Peyer's patch (tissue), 4 donors: Measurements from ENCODE around the gene TBC1D9B. TPM values are rescaled to one million over a fixed set of nuclear protein-coding genes. Genes with fewer than 3 reads are reported as not detected.

Experiments used
- DNase-seq, 3 donors: peaks; one replicate each; pipeline ENCODE4 v3.0.0-alpha.2; 2017 to 2019
- H3K27ac ChIP-seq, 4 donors: fragments of 200-600 bp; sonication (generic); one replicate each; pipeline ENCODE4 v1.5.1; 2016 to 2019
- H3K27me3 ChIP-seq, 2 donors: fragments of 200-600 bp; sonication (generic); one replicate each; pipeline ENCODE4 v1.5.1; 2019
- H3K36me3 ChIP-seq, 3 donors: fragments of 200-600 bp; sonication (generic); one replicate each; pipeline ENCODE4 v1.5.1; 2016 to 2019
- H3K4me1 ChIP-seq, 4 donors: fragments of 200-600 bp; sonication (generic); one replicate each; pipeline ENCODE4 v1.5.1; 2016 to 2019
- H3K4me3 ChIP-seq, 4 donors: fragments of 200-600 bp; sonication (generic); 1 replicate in 3 of 4; 2 replicates in 1 of 4; pipeline ENCODE4 v1.5.1; 2016 to 2019; ENCODE audit warnings: mild to moderate bottlenecking in 1 of 4
- H3K9me3 ChIP-seq, 4 donors: fragments of 200-600 bp; sonication (generic); one replicate each; pipeline ENCODE4 v1.5.1; 2016 to 2019; ENCODE audit warnings: mild to moderate bottlenecking in 1 of 4
- POLR2A ChIP-seq, 2 donors: fragments of 450-650 bp; IDR thresholded peaks; one replicate each; pipeline ENCODE4 v1.5.1; 2017; ENCODE audit warnings: antibody characterized with exemption in 2 of 2, mild to moderate bottlenecking in 2 of 2, moderate library complexity in 2 of 2
- total RNA-seq, 4 donors: library from RNA; depleted of rRNA; stranded (reverse); fragments of >200 nt; gene quantifications; one replicate each; pipeline ENCODE4 v1.1.0, GENCODE V29; 2016
- TF ChIP-seq, protein P1 (sequence below), 6 experiments: fragments of 450-650 bp in 4 of 6; fragments of 200-600 bp in 2 of 6; sonication (generic) in 1 of 6; IDR thresholded peaks; one replicate each; pipeline ENCODE4 v1.5.1; 2017 to 2019; ENCODE audit warnings: antibody characterized with exemption in 6 of 6, mild to moderate bottlenecking in 3 of 6, moderate library complexity in 1 of 6

TBC1D9B gene
- total RNA-seq, 4 donors from 2014 or later, result 89.7 to 281 (median 186) TPM

DNA sequence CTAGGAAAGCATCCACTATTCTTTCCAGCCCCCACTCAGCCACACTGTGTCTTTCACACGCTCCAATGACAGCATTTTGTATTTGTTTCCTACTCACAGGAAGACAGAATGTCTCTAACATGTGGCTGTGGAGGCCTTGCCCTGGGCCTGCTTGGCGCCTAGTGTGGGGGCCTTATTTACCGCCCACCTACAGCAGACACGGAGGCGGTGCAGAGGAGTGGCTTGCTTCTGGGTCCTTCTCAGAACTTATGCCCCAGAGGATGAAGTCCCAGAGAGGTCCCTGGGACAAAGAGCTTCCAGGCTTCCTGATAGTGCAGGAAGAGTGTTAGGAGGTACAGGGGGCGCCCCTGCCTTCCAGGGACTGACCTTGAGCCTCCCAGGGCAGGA lies 40.6 kb downstream of the TBC1D9B start:
- Histone ChIP-seq H3K4me1 (no peaks in the 10 kb centered on the region), H3K36me3 (peaks cover 0 to 74% (median 0%) of the 10 kb centered on the region in 3 donors), H3K27ac (no peak overlapping the region), H3K4me3 (no peak overlapping the region), H3K27me3 (no peaks in the 10 kb centered on the region), H3K9me3 (no peaks in the 10 kb centered on the region)
- no peak for TF ChIP-seq POLR2A (IDR thresholded peaks at IDR 0.05)
- TF ChIP-seq, protein P1, sequence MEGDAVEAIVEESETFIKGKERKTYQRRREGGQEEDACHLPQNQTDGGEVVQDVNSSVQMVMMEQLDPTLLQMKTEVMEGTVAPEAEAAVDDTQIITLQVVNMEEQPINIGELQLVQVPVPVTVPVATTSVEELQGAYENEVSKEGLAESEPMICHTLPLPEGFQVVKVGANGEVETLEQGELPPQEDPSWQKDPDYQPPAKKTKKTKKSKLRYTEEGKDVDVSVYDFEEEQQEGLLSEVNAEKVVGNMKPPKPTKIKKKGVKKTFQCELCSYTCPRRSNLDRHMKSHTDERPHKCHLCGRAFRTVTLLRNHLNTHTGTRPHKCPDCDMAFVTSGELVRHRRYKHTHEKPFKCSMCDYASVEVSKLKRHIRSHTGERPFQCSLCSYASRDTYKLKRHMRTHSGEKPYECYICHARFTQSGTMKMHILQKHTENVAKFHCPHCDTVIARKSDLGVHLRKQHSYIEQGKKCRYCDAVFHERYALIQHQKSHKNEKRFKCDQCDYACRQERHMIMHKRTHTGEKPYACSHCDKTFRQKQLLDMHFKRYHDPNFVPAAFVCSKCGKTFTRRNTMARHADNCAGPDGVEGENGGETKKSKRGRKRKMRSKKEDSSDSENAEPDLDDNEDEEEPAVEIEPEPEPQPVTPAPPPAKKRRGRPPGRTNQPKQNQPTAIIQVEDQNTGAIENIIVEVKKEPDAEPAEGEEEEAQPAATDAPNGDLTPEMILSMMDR (IDR thresholded peaks at IDR 0.05), result no peak
- peak in 1 of 3 donors; percentile 34 for DNase-seq

DNA sequence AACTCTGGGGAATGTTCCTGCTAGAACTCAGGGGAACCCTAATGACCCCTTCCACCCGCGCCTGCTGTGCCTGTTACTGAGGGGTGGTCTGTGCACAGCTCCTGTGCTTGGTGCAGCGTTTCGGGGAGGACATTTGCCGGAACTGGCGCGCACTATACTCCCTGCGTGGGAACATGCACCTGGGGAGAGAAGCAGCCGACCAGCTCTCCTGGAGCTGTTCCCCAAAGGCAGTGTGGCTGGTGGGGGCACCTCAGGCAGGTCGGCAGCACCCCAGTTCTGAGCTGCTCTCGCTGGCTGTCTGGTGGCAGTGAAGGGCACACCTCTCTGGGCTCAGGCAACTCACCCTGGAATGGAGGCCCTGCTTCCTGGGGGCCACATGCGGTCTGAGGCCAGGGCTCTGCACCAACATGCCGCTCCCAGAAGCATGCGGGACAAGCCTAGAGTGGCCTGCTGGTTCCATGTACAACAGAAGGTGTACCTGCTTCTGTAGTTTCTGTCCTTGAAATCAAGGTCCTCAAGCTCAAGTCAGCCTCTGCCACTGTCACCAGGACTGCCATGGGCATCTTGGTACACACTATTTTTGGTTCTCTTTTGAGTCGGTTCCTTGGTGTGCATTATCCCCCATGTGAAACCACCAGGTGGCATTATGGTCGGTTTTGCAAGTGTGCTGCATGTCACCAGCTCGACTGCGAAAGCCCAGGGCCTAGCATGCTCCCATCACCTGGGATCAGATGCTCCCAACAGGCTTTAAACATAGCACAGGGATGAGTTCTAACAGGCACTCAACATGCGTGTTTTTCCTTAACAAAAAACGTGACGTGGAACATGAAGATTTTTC lies 41.2 kb downstream of the TBC1D9B start:
- peak in 1 of 3 donors; percentile 36 for DNase-seq
- Histone ChIP-seq H3K27me3 (no peaks in the 10 kb centered on the region), H3K9me3 (no peaks in the 10 kb centered on the region), H3K36me3 (peaks cover 0 to 71% (median 0%) of the 10 kb centered on the region in 3 donors), H3K4me1 (no peaks in the 10 kb centered on the region), H3K4me3 (no peak overlapping the region), H3K27ac (no peak overlapping the region)
- TF ChIP-seq, protein P1 (IDR thresholded peaks at IDR 0.05), result no peak
- no peak for TF ChIP-seq POLR2A (IDR thresholded peaks at IDR 0.05)

DNA sequence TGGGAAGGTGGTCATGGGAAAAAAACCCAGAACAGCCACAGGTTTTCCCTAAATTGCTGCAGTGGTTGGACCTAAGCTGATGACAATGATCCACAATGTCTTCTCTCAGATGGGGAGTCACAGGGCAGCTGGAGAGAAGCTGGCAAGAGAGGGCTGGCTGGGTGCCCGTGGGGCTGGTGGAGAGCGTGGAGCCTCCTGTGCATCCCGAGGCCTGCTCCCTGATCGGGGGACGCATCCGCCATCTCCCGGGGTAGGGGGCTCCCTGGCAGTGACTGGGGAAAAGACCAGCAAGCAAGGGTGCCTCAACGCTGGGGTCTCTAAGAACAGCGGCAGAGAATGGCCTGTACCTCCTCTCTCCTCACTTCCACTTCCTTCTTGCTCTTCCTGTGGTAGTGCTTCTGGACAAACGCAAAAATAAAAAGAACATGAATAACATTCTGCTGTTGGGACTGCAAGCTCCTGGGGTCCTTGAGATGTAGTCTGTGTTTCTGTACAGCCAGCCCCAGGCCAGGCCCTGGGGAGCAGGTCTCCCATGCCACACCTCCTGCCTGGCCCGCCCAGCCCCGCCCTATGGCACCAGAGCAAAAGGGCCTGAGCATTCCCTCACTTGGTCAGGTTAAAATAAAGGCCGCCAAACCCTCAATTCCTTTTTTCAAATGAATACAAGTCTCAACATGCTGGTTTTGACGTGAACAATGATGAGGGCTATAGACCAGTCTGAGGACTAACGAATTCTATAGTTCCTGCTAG lies 42.0 kb downstream of the TBC1D9B start:
- DNase-seq, result peak in 1 of 3 donors; percentile 30
- Histone ChIP-seq H3K4me1 (no peaks in the 10 kb centered on the region), H3K36me3 (peaks cover 0 to 63% (median 0%) of the 10 kb centered on the region in 3 donors), H3K4me3 (no peak overlapping the region), H3K27ac (no peak overlapping the region), H3K27me3 (no peaks in the 10 kb centered on the region), H3K9me3 (no peaks in the 10 kb centered on the region)
- no peak for TF ChIP-seq POLR2A (IDR thresholded peaks at IDR 0.05)
- TF ChIP-seq, protein P1 (IDR thresholded peaks at IDR 0.05), result no peak

DNA sequence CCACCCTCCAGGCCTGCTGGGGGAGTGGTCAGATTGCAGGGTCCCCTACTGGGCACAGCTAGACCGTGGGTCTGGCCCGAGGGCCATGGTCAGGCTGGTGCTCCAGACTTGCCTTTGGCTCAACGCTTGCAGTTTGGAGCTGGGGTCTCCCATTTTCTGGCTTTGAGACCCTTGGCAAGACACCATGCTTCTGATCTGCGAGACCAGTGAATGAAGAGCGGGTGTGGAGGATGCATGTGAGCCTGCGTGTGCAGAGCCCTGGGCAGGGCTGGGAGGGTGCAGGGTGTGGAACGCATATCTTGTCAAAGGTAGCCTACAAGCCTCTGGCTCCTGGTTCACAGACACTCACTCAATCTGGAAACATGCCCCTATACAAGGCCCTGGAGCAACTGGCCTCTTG lies 43.0 kb downstream of the TBC1D9B start:
- Histone ChIP-seq H3K27me3 (no peaks in the 10 kb centered on the region), H3K36me3 (peaks cover 0 to 53% (median 0%) of the 10 kb centered on the region in 3 donors), H3K27ac (no peak overlapping the region), H3K9me3 (no peaks in the 10 kb centered on the region), H3K4me3 (no peak overlapping the region), H3K4me1 (no peaks in the 10 kb centered on the region)
- DNase-seq, result peak in 1 of 3 donors; percentile 15
- no peak for TF ChIP-seq POLR2A (IDR thresholded peaks at IDR 0.05)
- TF ChIP-seq, protein P1 (IDR thresholded peaks at IDR 0.05), result no peak

DNA sequence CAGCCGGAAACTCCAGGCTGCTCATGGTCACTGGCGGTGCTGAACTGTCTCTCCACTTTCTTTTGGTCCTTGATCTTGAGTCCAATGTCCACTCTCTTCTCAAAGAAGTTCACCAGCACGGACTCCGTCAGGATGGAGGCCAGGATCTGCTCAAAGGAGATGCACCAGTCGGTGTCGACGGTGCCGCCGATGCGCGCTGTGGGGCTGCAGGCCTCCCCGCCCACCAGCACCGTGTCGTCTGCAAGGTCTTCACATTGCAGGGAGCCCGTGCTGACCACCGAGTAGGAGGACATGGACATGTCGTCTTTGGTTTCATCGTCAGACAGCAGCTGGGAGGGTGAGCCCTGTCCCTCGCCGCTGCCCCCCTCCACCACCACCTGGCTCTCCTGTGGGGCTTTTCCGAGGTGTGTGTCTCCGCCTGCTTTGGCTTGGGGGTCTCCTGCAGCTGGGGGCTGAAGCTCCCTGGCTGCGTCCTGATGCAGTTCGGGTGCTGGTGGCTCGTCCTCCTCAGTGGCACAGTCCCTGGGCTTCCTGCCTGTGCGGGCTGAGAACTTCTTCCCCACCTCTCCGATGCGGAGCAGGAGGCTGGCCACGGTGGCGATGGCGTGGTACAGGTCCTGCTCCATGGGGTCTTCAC lies 44.1 kb downstream of the TBC1D9B start:
- Histone ChIP-seq H3K4me1 (no peaks in the 10 kb centered on the region), H3K27ac (no peak overlapping the region), H3K4me3 (no peak overlapping the region), H3K9me3 (no peaks in the 10 kb centered on the region), H3K27me3 (no peaks in the 10 kb centered on the region), H3K36me3 (peaks cover 0 to 52% (median 0%) of the 10 kb centered on the region in 3 donors)
- TF ChIP-seq, protein P1 (IDR thresholded peaks at IDR 0.05), result no peak
- TF ChIP-seq POLR2A (IDR thresholded peaks at IDR 0.05), result no peak
- no peak for DNase-seq
